ENCODE results near the gene IL1RN.

The IL1RN gene

GRCh38 chr2:113098041-113098440, 29.4 kb upstream of the IL1RN start:
- TF ChIP-seq, protein P1, sequence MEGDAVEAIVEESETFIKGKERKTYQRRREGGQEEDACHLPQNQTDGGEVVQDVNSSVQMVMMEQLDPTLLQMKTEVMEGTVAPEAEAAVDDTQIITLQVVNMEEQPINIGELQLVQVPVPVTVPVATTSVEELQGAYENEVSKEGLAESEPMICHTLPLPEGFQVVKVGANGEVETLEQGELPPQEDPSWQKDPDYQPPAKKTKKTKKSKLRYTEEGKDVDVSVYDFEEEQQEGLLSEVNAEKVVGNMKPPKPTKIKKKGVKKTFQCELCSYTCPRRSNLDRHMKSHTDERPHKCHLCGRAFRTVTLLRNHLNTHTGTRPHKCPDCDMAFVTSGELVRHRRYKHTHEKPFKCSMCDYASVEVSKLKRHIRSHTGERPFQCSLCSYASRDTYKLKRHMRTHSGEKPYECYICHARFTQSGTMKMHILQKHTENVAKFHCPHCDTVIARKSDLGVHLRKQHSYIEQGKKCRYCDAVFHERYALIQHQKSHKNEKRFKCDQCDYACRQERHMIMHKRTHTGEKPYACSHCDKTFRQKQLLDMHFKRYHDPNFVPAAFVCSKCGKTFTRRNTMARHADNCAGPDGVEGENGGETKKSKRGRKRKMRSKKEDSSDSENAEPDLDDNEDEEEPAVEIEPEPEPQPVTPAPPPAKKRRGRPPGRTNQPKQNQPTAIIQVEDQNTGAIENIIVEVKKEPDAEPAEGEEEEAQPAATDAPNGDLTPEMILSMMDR (IDR thresholded peaks at IDR 0.05; ENCODE audit: insufficient read depth, low read length, poor library complexity, severe bottlenecking): no peak
- H3K27me3 ChIP-seq (replicated peaks; ENCODE audit: control insufficient read depth, insufficient read depth, low read length): no peaks in the 10 kb centered on the region
- no peak for DNase-seq (ENCODE audit: extremely low read depth, insufficient read length)

DNA sequence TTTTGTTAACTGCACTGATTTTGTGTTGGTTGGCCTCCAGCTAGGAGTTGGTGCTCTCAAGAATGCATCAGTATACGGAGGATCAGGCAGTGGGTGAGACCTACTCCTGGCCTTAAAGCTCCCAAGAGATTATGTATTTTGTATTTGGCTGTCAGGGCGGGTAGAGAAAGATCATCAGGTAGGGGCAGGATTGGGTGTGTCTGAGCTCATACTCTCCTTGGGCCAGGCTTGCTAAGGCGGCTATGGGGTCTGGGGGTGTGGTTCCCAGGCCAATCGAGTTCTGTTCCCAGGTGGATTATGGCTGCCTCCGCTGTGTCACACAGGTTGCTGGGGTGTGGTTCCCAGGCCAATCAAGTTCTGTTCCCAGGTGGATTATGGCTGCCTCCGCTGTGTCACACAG, 28.9 kb upstream of the IL1RN start:
- Histone ChIP-seq H3K27me3 (replicated peaks; ENCODE audit: control insufficient read depth, insufficient read depth, low read length) (no peaks in the 10 kb centered on the region), H3K36me3 (ENCODE audit: control insufficient read depth, insufficient read depth, low read length) (no peaks in the 10 kb centered on the region), H3K4me3 (replicated peaks; ENCODE audit: low read depth, low read length) (no peak overlapping the region)
- no peak for DNase-seq (ENCODE audit: extremely low read depth, insufficient read length)
- TF ChIP-seq, protein P1 (IDR thresholded peaks at IDR 0.05; ENCODE audit: insufficient read depth, low read length, poor library complexity, severe bottlenecking): no peak

More at GRCh38 chr2:113098041-113098440, 29.4 kb upstream of the IL1RN start:
- no peaks in the 10 kb centered on the region for H3K36me3 ChIP-seq (ENCODE audit: control insufficient read depth, insufficient read depth, low read length)
- no peak overlapping the region for H3K4me3 ChIP-seq (replicated peaks; ENCODE audit: low read depth, low read length)

DNA sequence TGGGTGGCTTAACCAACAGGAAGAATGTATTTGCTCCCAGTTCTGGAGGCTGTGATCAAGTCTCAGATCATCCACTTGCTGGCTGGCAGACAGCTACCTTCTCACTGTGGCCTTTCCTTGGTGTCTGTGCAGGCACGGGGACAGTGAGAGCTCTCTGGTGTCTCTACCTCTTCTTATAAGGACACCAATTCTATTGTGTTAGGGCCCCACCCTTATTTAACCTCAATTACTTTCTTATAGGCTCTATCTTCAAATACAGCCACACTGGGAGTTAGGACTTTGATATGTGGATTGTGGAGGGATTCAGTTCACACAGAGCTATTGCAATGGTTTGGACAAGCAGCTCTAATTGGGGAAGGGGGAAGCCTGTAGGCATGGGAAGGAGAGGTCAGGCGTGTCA, 25.3 kb upstream of the IL1RN start:
- Histone ChIP-seq H3K27me3 (replicated peaks; ENCODE audit: control insufficient read depth, insufficient read depth, low read length) (no peaks in the 10 kb centered on the region), H3K4me3 (replicated peaks; ENCODE audit: low read depth, low read length) (no peak overlapping the region), H3K36me3 (ENCODE audit: control insufficient read depth, insufficient read depth, low read length) (no peaks in the 10 kb centered on the region)
- no peak for DNase-seq (ENCODE audit: extremely low read depth, insufficient read length)
- TF ChIP-seq, protein P1 (IDR thresholded peaks at IDR 0.05; ENCODE audit: insufficient read depth, low read length, poor library complexity, severe bottlenecking): no peak

- Histone ChIP-seq H3K36me3 (ENCODE audit: control insufficient read depth, insufficient read depth, low read length) (no peaks in the 10 kb centered on the region), H3K4me3 (replicated peaks; ENCODE audit: low read depth, low read length) (no peak overlapping the region), H3K27me3 (replicated peaks; ENCODE audit: control insufficient read depth, insufficient read depth, low read length) (no peaks in the 10 kb centered on the region)
- TF ChIP-seq, protein P1 (IDR thresholded peaks at IDR 0.05; ENCODE audit: insufficient read depth, low read length, poor library complexity, severe bottlenecking): no peak
- DNase-seq (ENCODE audit: extremely low read depth, insufficient read length): no peak
Measured at GRCh38 chr2:113103277-113103676, 24.1 kb upstream of the IL1RN start.

- Histone ChIP-seq H3K27me3 (replicated peaks; ENCODE audit: control insufficient read depth, insufficient read depth, low read length) (no peaks in the 10 kb centered on the region), H3K4me3 (replicated peaks; ENCODE audit: low read depth, low read length) (no peak overlapping the region), H3K36me3 (ENCODE audit: control insufficient read depth, insufficient read depth, low read length) (no peaks in the 10 kb centered on the region)
- no peak for DNase-seq (ENCODE audit: extremely low read depth, insufficient read length)
- TF ChIP-seq, protein P1 (IDR thresholded peaks at IDR 0.05; ENCODE audit: insufficient read depth, low read length, poor library complexity, severe bottlenecking): no peak
Measured at GRCh38 chr2:113104054-113104611, 23.3 kb upstream of the IL1RN start.

Measured in GM06990 (cell line).